Endothelial cell of umbilical vein (primary cell): ENCODE results near the gene RABL3. TPM values are rescaled to one million over a fixed set of nuclear protein-coding genes. Genes with fewer than 3 reads are reported as not detected.
"Not testable (repeated sequence)": the region's sequence is repeated elsewhere in the genome, so short reads cannot be mapped to it uniquely, and the experiment has no call there.

ENCODE experiments used
- BruUV-seq: library from RNA; stranded (reverse); fragments of 400-500 nt; replicated peaks from 2 replicates; lab custom pipeline; 2021; lab: Mats Ljungman, UMichigan
- CTCF ChIA-PET: fragments of 300-600, 350-600 bp; sonication (Branson Sonifier 250); formaldehyde crosslinking; loops from one replicate; lab custom pipeline; 2021; ENCODE audit warnings: antibody characterized with exemption, inconsistent platforms; lab: Charles Lee
- POLR2A ChIA-PET: fragments of 300-600, 350-600 bp; sonication (Branson Sonifier 250); formaldehyde crosslinking; loops from one replicate; lab custom pipeline; 2021; ENCODE audit warnings: antibody characterized with exemption, inconsistent platforms; lab: Charles Lee
- DNase-seq: peaks from one replicate; pipeline ENCODE4 v3.0.0-alpha.2; 2011; ENCODE audit warnings: low read depth, low spot score
- FAIRE-seq: peaks from 2 replicates; lab custom pipeline; 2011; peaks lifted over from hg19 to GRCh38; lab: Jason Lieb, UNC
- H2AFZ ChIP-seq: 2 replicates; pipeline ENCODE4 v1.6.0; 2012; ENCODE audit warnings: low read depth, low read length, control low read depth, inconsistent platforms
- H3K27ac ChIP-seq: 2 replicates; pipeline ENCODE4 v1.5.1; 2011; ENCODE audit warnings: low read depth, mild to moderate bottlenecking, control low read depth, low read length, moderate library complexity; ENCODE audit not compliant: insufficient read depth
- H3K27me3 ChIP-seq, 2 experiments: 2 replicates each; pipeline versions ENCODE4 v1.6.0 to v1.6.1; 2011; ENCODE audit warnings: low read length in 2 of 2, mixed read lengths in 1 of 2; ENCODE audit not compliant: control insufficient read depth in 2 of 2, insufficient read depth in 2 of 2
- H3K36me3 ChIP-seq, 2 experiments: 2 replicates in 1 of 2; 3 replicates in 1 of 2; pipeline ENCODE4 v1.5.1; 2011; ENCODE audit warnings: low read length in 2 of 2, mild to moderate bottlenecking in 1 of 2, moderate library complexity in 1 of 2; ENCODE audit not compliant: control insufficient read depth in 2 of 2, insufficient read depth in 2 of 2; ENCODE audit errors: extremely low read depth in 1 of 2
- H3K4me1 ChIP-seq: 3 replicates; pipeline ENCODE4 v1.5.1; 2011; ENCODE audit warnings: mild to moderate bottlenecking, low read length; ENCODE audit not compliant: control insufficient read depth, insufficient read depth; ENCODE audit errors: extremely low read depth
- H3K4me2 ChIP-seq: 2 replicates; pipeline ENCODE4 v1.6.1; 2011; ENCODE audit warnings: low read length, control low read depth, mixed read lengths; ENCODE audit not compliant: insufficient read depth
- H3K4me3 ChIP-seq, 3 experiments: fragments of 200-600 bp in 1 of 3; sonication (generic), shearing (Covaris generic) in 1 of 3; replicated peaks in 1 of 3; 2 replicates each; pipeline ENCODE4 v1.5.1; 2011 to 2016; ENCODE audit warnings: control low read depth in 3 of 3, low read length in 3 of 3, mild to moderate bottlenecking in 2 of 3, inconsistent platforms in 1 of 3, low read depth in 1 of 3, moderate library complexity in 1 of 3; ENCODE audit not compliant: insufficient read depth in 1 of 3
- H3K79me2 ChIP-seq: 2 replicates; pipeline ENCODE4 v1.6.0; 2012; ENCODE audit warnings: low read length, inconsistent platforms; ENCODE audit not compliant: control insufficient read depth, insufficient read depth
- H3K9ac ChIP-seq: replicated peaks from 2 replicates; pipeline ENCODE3; 2011; ENCODE audit warnings: low read length, control low read depth; ENCODE audit not compliant: insufficient read depth; ENCODE audit errors: extremely low read depth
- H3K9me1 ChIP-seq: replicated peaks from 3 replicates; pipeline ENCODE4 v1.6.0; 2011; ENCODE audit warnings: mild to moderate bottlenecking, low read length; ENCODE audit not compliant: control insufficient read depth, insufficient read depth; ENCODE audit errors: extremely low read depth
- H3K9me3 ChIP-seq: replicated peaks from 2 replicates; pipeline ENCODE4 v1.5.1; 2012; ENCODE audit warnings: low read length, inconsistent platforms; ENCODE audit not compliant: control insufficient read depth, insufficient read depth
- H4K20me1 ChIP-seq: replicated peaks from 2 replicates; pipeline ENCODE3; 2011; ENCODE audit warnings: mild to moderate bottlenecking, low read length; ENCODE audit not compliant: control insufficient read depth, insufficient read depth; ENCODE audit errors: extremely low read depth
- EZH2 ChIP-seq: IDR thresholded peaks from 2 replicates; pipeline ENCODE4 v1.6.1; 2012; ENCODE audit warnings: borderline replicate concordance, low read depth, mild to moderate bottlenecking, moderate library complexity, low read length, inconsistent platforms; ENCODE audit not compliant: severe bottlenecking
- FOS ChIP-seq: IDR thresholded peaks from 2 replicates; pipeline ENCODE4 v1.6.1; 2011; ENCODE audit warnings: mild to moderate bottlenecking, low read length, moderate library complexity, borderline replicate concordance; ENCODE audit not compliant: insufficient read depth
- GATA2 ChIP-seq: IDR thresholded peaks from 2 replicates; pipeline ENCODE4 v1.7.0; 2011; ENCODE audit warnings: low read depth, mild to moderate bottlenecking, moderate library complexity, mixed read lengths, low read length; ENCODE audit not compliant: insufficient read length, insufficient read depth
- JUN ChIP-seq: IDR thresholded peaks from 2 replicates; pipeline ENCODE4 v1.6.1; 2011; ENCODE audit warnings: borderline replicate concordance, low read depth; ENCODE audit not compliant: insufficient read length, insufficient read depth
- MYC ChIP-seq: IDR thresholded peaks from one replicate; pipeline ENCODE4 v1.6.1; 2011; ENCODE audit warnings: mild to moderate bottlenecking, low read depth, low read length
- POLR2A ChIP-seq: IDR thresholded peaks from 2 replicates; pipeline ENCODE4 v1.6.1; 2012; ENCODE audit warnings: low read depth, mild to moderate bottlenecking, control low read depth, low read length
- POLR2AphosphoS5 ChIP-seq: IDR thresholded peaks from 2 replicates; pipeline ENCODE4 v1.6.1; 2012; ENCODE audit warnings: low read depth, mild to moderate bottlenecking, control low read depth, low read length, moderate library complexity; ENCODE audit not compliant: insufficient read depth
- dilution Hi-C: fragments of 300-500 bp; cut with MboI; formaldehyde crosslinking; loops from one replicate; pipeline ENCODE4 v1.15.0; 2019; ENCODE audit warnings: low sequenced_read_pairs; ENCODE audit not compliant: extremely low pct_ligation_motif_present
- intact Hi-C: fragments of 100-400 bp; cut with micrococcal nuclease; formaldehyde crosslinking; loops from one replicate; pipeline ENCODE4 v1.10.0; 2022
- polyA plus RNA-seq, 4 experiments: library from polyadenylated mRNA; depleted of rRNA in 3 of 4; stranded (reverse) in 3 of 4; unstranded in 1 of 4; fragments of >200 nt; gene quantifications; 2 replicates each; pipeline versions ENCODE4 v1.2.1 to v1.2.3, GENCODE V29; 2011 to 2012; ENCODE audit warnings: missing spikeins in 1 of 4
- total RNA-seq: library from RNA; stranded (reverse); gene quantifications from 2 replicates; pipeline ENCODE4 v1.2.3, GENCODE V29; 2021
- TF ChIP-seq, protein P1 (sequence below): IDR thresholded peaks from 2 replicates; pipeline ENCODE4 v1.6.1; 2011; ENCODE audit not compliant: insufficient read depth, insufficient read length
- TF ChIP-seq, protein P2 (sequence below), 2 donors: IDR thresholded peaks; 1 replicate in 1 of 2; 2 replicates in 1 of 2; pipeline ENCODE4 v1.5.1; 2011; ENCODE audit warnings: low read length in 2 of 2, mild to moderate bottlenecking in 2 of 2, moderate library complexity in 2 of 2, control low read depth in 1 of 2, inconsistent platforms in 1 of 2, low read depth in 1 of 2; ENCODE audit not compliant: insufficient read depth in 1 of 2; ENCODE audit errors: extremely low read depth in 1 of 2

The RABL3 gene
- total and polyA plus RNA-seq, 2 donors (not counting 3 experiments of a cell fraction or from before 2014, with no cell fraction given) = 4.3 to 24.9 TPM

- H3K27ac ChIP-seq, H3K36me3 ChIP-seq, intact Hi-C loops, DNase-seq, POLR2A ChIA-PET, H3K4me2 ChIP-seq, CTCF ChIA-PET, H4K20me1 ChIP-seq, H2AFZ ChIP-seq, BruUV-seq, H3K9ac ChIP-seq, H3K79me2 ChIP-seq, H3K27me3 ChIP-seq, H3K9me1 ChIP-seq, FAIRE-seq, H3K4me3 ChIP-seq, H3K9me3 ChIP-seq, dilution Hi-C loops, H3K4me1 ChIP-seq: not testable (repeated sequence)
Measured at GRCh38 chr3:120638820-120639219, 103.5 kb downstream of the RABL3 start.

DNA sequence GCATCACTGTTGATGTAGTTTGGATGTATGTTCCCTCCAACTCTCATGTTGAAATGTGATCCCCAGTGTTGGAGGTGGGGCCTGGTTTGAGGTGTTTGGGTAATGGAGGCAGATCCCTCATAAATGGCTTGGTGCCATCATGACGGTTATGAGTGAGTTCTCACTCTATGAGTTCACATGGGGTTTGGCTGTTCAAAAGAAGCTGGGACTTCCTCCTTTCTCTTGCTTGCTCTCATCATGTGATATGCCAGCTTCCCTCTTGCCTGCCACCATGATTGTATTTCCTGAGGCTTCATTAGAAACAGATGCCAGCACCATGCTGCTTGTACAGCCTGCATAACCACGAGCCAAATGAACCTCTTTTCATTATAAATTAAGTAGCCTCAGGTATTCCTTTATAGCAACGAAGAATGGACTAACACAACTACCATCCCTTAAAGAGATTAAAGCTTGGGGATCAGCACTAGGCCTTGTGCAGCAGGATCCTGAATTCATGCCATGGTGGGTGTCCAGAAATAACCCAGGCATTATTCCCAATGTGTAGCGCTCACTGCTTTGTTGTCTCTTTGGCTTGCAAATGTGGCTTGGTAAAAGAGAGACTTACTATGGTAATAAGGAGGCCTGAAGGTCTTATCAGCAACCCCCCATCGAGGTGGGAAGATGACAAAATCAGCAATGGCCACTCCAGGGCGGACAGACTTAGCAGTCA, 104.3 kb downstream of the RABL3 start:
- no peak overlapping the region for H2AFZ ChIP-seq
- POLR2A ChIA-PET = no interaction called here
- intact Hi-C loops (no loop called here), dilution Hi-C loops (no loop called here)
- no peak overlapping the region for H3K4me2 ChIP-seq
- no peaks in the 10 kb centered on the region for H3K9me3 ChIP-seq
- H3K9me1 ChIP-seq = no peaks in the 10 kb centered on the region
- DNase-seq = no peak
- H3K27ac ChIP-seq = no peak overlapping the region
- H3K36me3 ChIP-seq = no peaks in the 10 kb centered on the region
- H3K4me1 ChIP-seq = peaks cover 9% of the 10 kb centered on the region
- no peak overlapping the region for H3K9ac ChIP-seq
- CTCF ChIA-PET = no interaction called here
- BruUV-seq = no TSS peak
- no peaks in the 10 kb centered on the region for H3K79me2 ChIP-seq
- H3K4me3 ChIP-seq = no peak overlapping the region
- no peak for TF ChIP-seq FOS
- TF ChIP-seq, protein P1, sequence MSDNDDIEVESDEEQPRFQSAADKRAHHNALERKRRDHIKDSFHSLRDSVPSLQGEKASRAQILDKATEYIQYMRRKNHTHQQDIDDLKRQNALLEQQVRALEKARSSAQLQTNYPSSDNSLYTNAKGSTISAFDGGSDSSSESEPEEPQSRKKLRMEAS = no peak
- no peak for TF ChIP-seq JUN
- TF ChIP-seq EZH2 = no peak
- TF ChIP-seq GATA2 = no peak
- TF ChIP-seq MYC = no peak
- no peak for TF ChIP-seq POLR2A
- TF ChIP-seq, protein P2, sequence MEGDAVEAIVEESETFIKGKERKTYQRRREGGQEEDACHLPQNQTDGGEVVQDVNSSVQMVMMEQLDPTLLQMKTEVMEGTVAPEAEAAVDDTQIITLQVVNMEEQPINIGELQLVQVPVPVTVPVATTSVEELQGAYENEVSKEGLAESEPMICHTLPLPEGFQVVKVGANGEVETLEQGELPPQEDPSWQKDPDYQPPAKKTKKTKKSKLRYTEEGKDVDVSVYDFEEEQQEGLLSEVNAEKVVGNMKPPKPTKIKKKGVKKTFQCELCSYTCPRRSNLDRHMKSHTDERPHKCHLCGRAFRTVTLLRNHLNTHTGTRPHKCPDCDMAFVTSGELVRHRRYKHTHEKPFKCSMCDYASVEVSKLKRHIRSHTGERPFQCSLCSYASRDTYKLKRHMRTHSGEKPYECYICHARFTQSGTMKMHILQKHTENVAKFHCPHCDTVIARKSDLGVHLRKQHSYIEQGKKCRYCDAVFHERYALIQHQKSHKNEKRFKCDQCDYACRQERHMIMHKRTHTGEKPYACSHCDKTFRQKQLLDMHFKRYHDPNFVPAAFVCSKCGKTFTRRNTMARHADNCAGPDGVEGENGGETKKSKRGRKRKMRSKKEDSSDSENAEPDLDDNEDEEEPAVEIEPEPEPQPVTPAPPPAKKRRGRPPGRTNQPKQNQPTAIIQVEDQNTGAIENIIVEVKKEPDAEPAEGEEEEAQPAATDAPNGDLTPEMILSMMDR (IDR thresholded peaks at IDR 0.05; ENCODE audit: extremely low read depth in 1 of 2, insufficient read depth in 1 of 2, low read depth in 1 of 2, low read length in 2 of 2) = no peak
- TF ChIP-seq POLR2AphosphoS5 = no peak
- H3K27me3 ChIP-seq = no peaks in the 10 kb centered on the region
- no peaks in the 10 kb centered on the region for H4K20me1 ChIP-seq
- FAIRE-seq = no peak
